MM.1S (cell line): ENCODE data around the gene PRKG1.
"Not testable (repeated sequence)": the region's sequence is repeated elsewhere in the genome, so short reads cannot be mapped to it uniquely, and the experiment has no call there.

Experiments
- DNase-seq: peaks from one replicate; pipeline ENCODE4 v3.0.0-alpha.2; 2015
- H2AFZ ChIP-seq: fragments of 300-600 bp; sonication (generic); 2 replicates; pipeline ENCODE4 v1.6.0; 2016; ENCODE audit warnings: antibody characterized with exemption, low read length
- H3F3A ChIP-seq: fragments of 300-600 bp; sonication (generic); 2 replicates; pipeline ENCODE4 v1.6.1; 2016; ENCODE audit warnings: mild to moderate bottlenecking, antibody characterized with exemption, low read length, moderate library complexity, mixed read lengths; ENCODE audit not compliant: insufficient read depth
- H3K27ac ChIP-seq: fragments of 300-600 bp; sonication (generic); 2 replicates; pipeline ENCODE4 v1.5.1; 2016; ENCODE audit warnings: mild to moderate bottlenecking, low read length
- H3K27me3 ChIP-seq: fragments of 300-600 bp; sonication (generic); replicated peaks from 2 replicates; pipeline ENCODE4 v1.6.0; 2016; ENCODE audit warnings: low read length; ENCODE audit not compliant: insufficient read depth
- H3K36me3 ChIP-seq: fragments of 300-600 bp; sonication (generic); replicated peaks from 2 replicates; pipeline ENCODE4 v1.6.1; 2016; ENCODE audit warnings: mild to moderate bottlenecking, low read length, mixed read lengths; ENCODE audit not compliant: insufficient read depth
- H3K4me1 ChIP-seq: fragments of 300-600 bp; sonication (generic); 2 replicates; pipeline ENCODE4 v1.6.1; 2016; ENCODE audit warnings: low read length, mixed read lengths
- H3K4me2 ChIP-seq: fragments of 300-600 bp; sonication (generic); 2 replicates; pipeline ENCODE4 v1.6.0; 2016; ENCODE audit warnings: low read depth, low read length
- H3K4me3 ChIP-seq: fragments of 300-600 bp; sonication (generic); 2 replicates; pipeline ENCODE4 v1.5.1; 2016; ENCODE audit warnings: low read length, mixed read lengths
- H3K79me2 ChIP-seq: fragments of 300-600 bp; sonication (generic); 2 replicates; pipeline ENCODE4 v1.6.1; 2016; ENCODE audit warnings: mixed run types, low read length, mixed read lengths
- H3K9ac ChIP-seq: fragments of 300-600 bp; sonication (generic); 2 replicates; pipeline ENCODE4 v1.6.1; 2016; ENCODE audit warnings: low read length, mixed read lengths
- H3K9me2 ChIP-seq: fragments of 300-600 bp; sonication (generic); replicated peaks from 2 replicates; pipeline ENCODE4 v1.6.1; 2016; ENCODE audit warnings: mild to moderate bottlenecking, low read length, mixed read lengths; ENCODE audit not compliant: insufficient read depth
- H3K9me3 ChIP-seq: fragments of 300-600 bp; sonication (generic); replicated peaks from 2 replicates; pipeline ENCODE4 v1.6.1; 2016; ENCODE audit warnings: mild to moderate bottlenecking, low read length, mixed read lengths; ENCODE audit not compliant: insufficient read depth
- H4K20me1 ChIP-seq: fragments of 300-600 bp; sonication (generic); 2 replicates; pipeline ENCODE4 v1.6.1; 2016; ENCODE audit warnings: mild to moderate bottlenecking, low read length, moderate library complexity, mixed read lengths; ENCODE audit not compliant: insufficient read depth
- CTCF ChIP-seq: fragments of 300-600 bp; sonication (generic); IDR thresholded peaks from 2 replicates; pipeline ENCODE4 v1.5.1; 2016; ENCODE audit warnings: antibody characterized with exemption, low read length, mixed read lengths
- EZH2 ChIP-seq: fragments of 300-600 bp; sonication (generic); optimal IDR thresholded peaks from 2 replicates; pipeline ENCODE3; 2017; ENCODE audit warnings: low read depth, mild to moderate bottlenecking, antibody characterized with exemption, low read length, mixed read lengths
- EZH2phosphoT487 ChIP-seq: fragments of 300-600 bp; sonication (generic); IDR thresholded peaks from 2 replicates; pipeline ENCODE4 v1.6.1; 2018; ENCODE audit warnings: antibody characterized with exemption, low read length

PRKG1 gene

GRCh38 chr10:52239771-52240170 lies 1165.5 kb downstream of the PRKG1 start:
- H3K9me3 ChIP-seq: no peaks in the 10 kb centered on the region
- no peak overlapping the region for H3K4me3 ChIP-seq
- TF ChIP-seq EZH2 (no peak), CTCF (no peak), EZH2phosphoT487 (no peak)
- H4K20me1 ChIP-seq: no peaks in the 10 kb centered on the region
- no peaks in the 10 kb centered on the region for H3K9me2 ChIP-seq
- H3F3A ChIP-seq: no peaks in the 10 kb centered on the region
- DNase-seq: no peak
- H3K9ac ChIP-seq: no peak overlapping the region
- no peaks in the 10 kb centered on the region for H3K79me2 ChIP-seq
- H3K4me1 ChIP-seq: no peaks in the 10 kb centered on the region
- H3K36me3 ChIP-seq: no peaks in the 10 kb centered on the region
- no peak overlapping the region for H3K27ac ChIP-seq
- H2AFZ ChIP-seq: no peak overlapping the region
- H3K4me2 ChIP-seq: no peak overlapping the region
- H3K27me3 ChIP-seq: no peaks in the 10 kb centered on the region

GRCh38 chr10:52245547-52245946 lies 1171.3 kb downstream of the PRKG1 start:
- Histone ChIP-seq H3K27me3 (no peaks in the 10 kb centered on the region), H3K27ac (no peak overlapping the region), H4K20me1 (no peaks in the 10 kb centered on the region), H3K4me2 (peak overlapping the region; percentile 51), H3K9ac (peak overlapping the region; percentile 12; the same call in 1 of the 2 replicates), H3K9me3 (no peaks in the 10 kb centered on the region), H3K36me3 (no peaks in the 10 kb centered on the region), H3K4me1 (0 out of 2 replicates have a peak, but pooled peaks cover 4% of the 10 kb centered on the region), H3K79me2 (no peaks in the 10 kb centered on the region), H2AFZ (peak overlapping the region; percentile 42), H3K4me3 (peak overlapping the region; percentile 40), H3F3A (no peaks in the 10 kb centered on the region), H3K9me2 (no peaks in the 10 kb centered on the region)
- TF ChIP-seq CTCF (no peak), EZH2 (no peak), EZH2phosphoT487 (no peak)
- DNase-seq: no peak

GRCh38 chr10:52247929-52248328 lies 1173.6 kb downstream of the PRKG1 start:
- not testable (repeated sequence) for H3K79me2 ChIP-seq, H3K9me2 ChIP-seq, H3F3A ChIP-seq, H3K27ac ChIP-seq, H3K4me1 ChIP-seq, H3K36me3 ChIP-seq, H3K27me3 ChIP-seq, H3K4me3 ChIP-seq, H3K9ac ChIP-seq, H2AFZ ChIP-seq, H4K20me1 ChIP-seq, H3K4me2 ChIP-seq, H3K9me3 ChIP-seq, DNase-seq

GRCh38 chr10:52248697-52249306 lies 1174.5 kb downstream of the PRKG1 start:
- H3K4me2 ChIP-seq: no peak overlapping the region
- H4K20me1 ChIP-seq: no peaks in the 10 kb centered on the region
- H3K9me2 ChIP-seq: no peaks in the 10 kb centered on the region
- H2AFZ ChIP-seq: no peak overlapping the region
- H3F3A ChIP-seq: no peaks in the 10 kb centered on the region
- no peak for DNase-seq
- no peak overlapping the region for H3K4me3 ChIP-seq
- H3K4me1 ChIP-seq: 0 out of 2 replicates have a peak, but pooled peaks cover 4% of the 10 kb centered on the region
- H3K9ac ChIP-seq: no peak overlapping the region
- no peaks in the 10 kb centered on the region for H3K27me3 ChIP-seq
- no peaks in the 10 kb centered on the region for H3K36me3 ChIP-seq
- TF ChIP-seq EZH2 (no peak), EZH2phosphoT487 (no peak), CTCF (no peak)
- H3K9me3 ChIP-seq: no peaks in the 10 kb centered on the region
- H3K27ac ChIP-seq: no peak overlapping the region
- H3K79me2 ChIP-seq: no peaks in the 10 kb centered on the region
